ENCODE measurements around the gene KRTAP10-2. TPM values are rescaled to one million over a fixed set of nuclear protein-coding genes. Genes with fewer than 3 reads are reported as not detected.

Gene KRTAP10-2
- total RNA-seq, 1 experiment from 2014 or later, result not detected

GRCh38 chr21:44594406-44594916 is 43.2 kb upstream of the KRTAP10-2 start:
- H3K56ac ChIP-seq (ENCODE audit: insufficient read length, low read depth, low read length), result no peak overlapping the region
- no peak for TF ChIP-seq CTCF (conservative IDR thresholded peaks at IDR 0.05)
- no peak overlapping the region for H3K9ac ChIP-seq (ENCODE audit: extremely low read depth, insufficient read length, low read length)
- no peak overlapping the region for H2BK12ac ChIP-seq (ENCODE audit: insufficient read length, low read depth, low read length)
- no peaks in the 10 kb centered on the region; the same call in 1 of the 2 replicates for H3K4me1 ChIP-seq (ENCODE audit: insufficient read depth, low read length)
- no peak overlapping the region for H3T11ph ChIP-seq (ENCODE audit: low read length)
- no peak overlapping the region for H2BK20ac ChIP-seq (ENCODE audit: low read depth, low read length, poor library complexity, severe bottlenecking)
- no peak overlapping the region for H3K18ac ChIP-seq (ENCODE audit: insufficient read length, low read depth, low read length)
- H4K20me1 ChIP-seq (ENCODE audit: control insufficient read depth, insufficient read depth, insufficient read length), result no peaks in the 10 kb centered on the region
- no peak overlapping the region for H2BK15ac ChIP-seq (ENCODE audit: low read depth, low read length)
- H3K4ac ChIP-seq (ENCODE audit: low read depth, low read length), result no peak overlapping the region
- H2AK5ac ChIP-seq (ENCODE audit: insufficient read length, low read length), result no peak overlapping the region
- H2AFZ ChIP-seq (ENCODE audit: low read length), result no peak overlapping the region
- Mint-ChIP-seq H3K9me3 (no peaks in the 10 kb centered on the region; a peak in 2 of 5 replicates), H3K36me3 (ENCODE audit: insufficient read depth in 1 of 3, low read depth in 3 of 3) (0 out of 7 replicates have a peak, but pooled peaks cover 0 to 4% (median 0%) of the 10 kb centered on the region in 3 experiments), H3K4me3 (no peak overlapping the region), H3K27me3 (ENCODE audit: low read depth) (no peaks in the 10 kb centered on the region; the same call in none of the 2 replicates), H3K4me1 (peaks cover 48 to 49% of the 10 kb centered on the region in 2 experiments), H3K27ac (peak overlapping the region in 1 of 3 experiments; percentile 60; a peak in 1 of 7 replicates)
- no peak overlapping the region for H2BK120ac ChIP-seq (ENCODE audit: low read depth, low read length, poor library complexity, severe bottlenecking)
- no peak overlapping the region for H4K91ac ChIP-seq (ENCODE audit: insufficient read length, low read depth, low read length)
- H4K5ac ChIP-seq (ENCODE audit: insufficient read length, low read depth, low read length), result no peak overlapping the region
- no peak overlapping the region for H3K14ac ChIP-seq (ENCODE audit: insufficient read depth, low read length)
- WGBS (ENCODE audit: extremely low coverage, insufficient read length, low lambda C conversion rate), result no CpG with 5 or more reads among the region's 12 CpGs
- no peak overlapping the region for H3K27ac ChIP-seq (ENCODE audit: insufficient read length, low read depth, low read length)
- H3K79me1 ChIP-seq (ENCODE audit: insufficient read depth, low read depth, low read length, poor library complexity, severe bottlenecking), result no peaks in the 10 kb centered on the region
- H4K8ac ChIP-seq (replicated peaks; ENCODE audit: insufficient read length, low read depth, low read length), result no peak overlapping the region
- no peak overlapping the region for H3K4me2 ChIP-seq (ENCODE audit: insufficient read depth, insufficient read length, low read length)
- no peaks in the 10 kb centered on the region for H3K79me2 ChIP-seq (ENCODE audit: insufficient read depth, low read length)
- no peak overlapping the region for H3K23ac ChIP-seq (ENCODE audit: insufficient read length, low read depth, low read length)
- DNase-seq, result peak; percentile 24
- no peaks in the 10 kb centered on the region for H3K9me3 ChIP-seq (ENCODE audit: control insufficient read depth, low read depth, low read length)
- H2BK5ac ChIP-seq (ENCODE audit: insufficient read length, low read length), result no peak overlapping the region
- H3K23me2 ChIP-seq (ENCODE audit: insufficient read length, low read depth, low read length, poor library complexity, severe bottlenecking), result no peaks in the 10 kb centered on the region
- no peaks in the 10 kb centered on the region for H3K27me3 ChIP-seq (ENCODE audit: insufficient read depth, low read length)
